Panc1 (cell line): ENCODE data around the gene SLC44A4.

ENCODE experiments used
- POLR2AphosphoS5 ChIP-seq: IDR thresholded peaks from 2 replicates; pipeline ENCODE4 v1.6.1; 2012; ENCODE audit warnings: mild to moderate bottlenecking, low read depth, low read length, moderate library complexity
- TF ChIP-seq, protein P1 (sequence below): fragments of 450-650 bp; IDR thresholded peaks from 2 replicates; pipeline ENCODE4 v1.5.1; 2017; ENCODE audit warnings: mild to moderate bottlenecking
- TF ChIP-seq, protein P2 (sequence below), 2 experiments: IDR thresholded peaks; 2 replicates each; pipeline ENCODE4 v1.6.1; 2011 to 2012; ENCODE audit warnings: low read depth in 2 of 2, control low read depth in 1 of 2, low read length in 1 of 2, mild to moderate bottlenecking in 1 of 2, moderate library complexity in 1 of 2; ENCODE audit not compliant: insufficient read depth in 1 of 2

DNA sequence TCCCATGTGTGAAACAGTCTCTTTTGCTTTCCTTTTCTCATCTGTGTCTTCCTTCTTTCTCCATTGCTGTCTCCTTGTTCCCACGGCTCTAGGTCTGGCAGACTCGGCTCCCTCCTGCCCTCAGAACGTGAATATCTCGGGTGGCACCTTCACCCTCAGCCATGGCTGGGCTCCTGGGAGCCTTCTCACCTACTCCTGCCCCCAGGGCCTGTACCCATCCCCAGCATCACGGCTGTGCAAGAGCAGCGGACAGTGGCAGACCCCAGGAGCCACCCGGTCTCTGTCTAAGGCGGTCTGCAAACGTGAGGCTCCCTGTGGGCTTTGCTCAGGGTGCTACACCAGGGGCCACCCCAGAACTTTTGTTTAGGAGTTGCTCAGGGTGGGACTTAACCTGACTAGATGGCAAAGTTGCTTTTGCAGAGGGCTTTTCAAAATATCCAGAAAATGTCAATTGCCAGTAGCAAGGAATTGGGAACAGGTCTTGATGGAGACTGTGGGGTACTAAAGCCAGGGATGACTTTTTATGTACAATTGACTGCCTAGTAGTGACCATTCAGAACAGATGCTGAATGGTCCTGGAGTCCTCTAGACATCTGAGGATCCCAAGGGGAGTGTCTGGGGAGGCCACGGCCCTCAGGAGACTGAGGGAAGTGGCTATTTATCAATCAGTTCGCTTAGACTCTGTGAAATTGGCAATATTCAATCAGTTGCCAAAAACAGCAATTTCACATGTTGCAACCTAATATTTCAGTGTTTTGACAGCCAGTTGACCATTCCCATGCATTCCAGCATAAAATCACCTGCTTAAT, 49.3 kb upstream of the SLC44A4 start:
- no peak for TF ChIP-seq POLR2AphosphoS5
- TF ChIP-seq, protein P1, sequence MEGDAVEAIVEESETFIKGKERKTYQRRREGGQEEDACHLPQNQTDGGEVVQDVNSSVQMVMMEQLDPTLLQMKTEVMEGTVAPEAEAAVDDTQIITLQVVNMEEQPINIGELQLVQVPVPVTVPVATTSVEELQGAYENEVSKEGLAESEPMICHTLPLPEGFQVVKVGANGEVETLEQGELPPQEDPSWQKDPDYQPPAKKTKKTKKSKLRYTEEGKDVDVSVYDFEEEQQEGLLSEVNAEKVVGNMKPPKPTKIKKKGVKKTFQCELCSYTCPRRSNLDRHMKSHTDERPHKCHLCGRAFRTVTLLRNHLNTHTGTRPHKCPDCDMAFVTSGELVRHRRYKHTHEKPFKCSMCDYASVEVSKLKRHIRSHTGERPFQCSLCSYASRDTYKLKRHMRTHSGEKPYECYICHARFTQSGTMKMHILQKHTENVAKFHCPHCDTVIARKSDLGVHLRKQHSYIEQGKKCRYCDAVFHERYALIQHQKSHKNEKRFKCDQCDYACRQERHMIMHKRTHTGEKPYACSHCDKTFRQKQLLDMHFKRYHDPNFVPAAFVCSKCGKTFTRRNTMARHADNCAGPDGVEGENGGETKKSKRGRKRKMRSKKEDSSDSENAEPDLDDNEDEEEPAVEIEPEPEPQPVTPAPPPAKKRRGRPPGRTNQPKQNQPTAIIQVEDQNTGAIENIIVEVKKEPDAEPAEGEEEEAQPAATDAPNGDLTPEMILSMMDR, result no peak
- TF ChIP-seq, protein P2, sequence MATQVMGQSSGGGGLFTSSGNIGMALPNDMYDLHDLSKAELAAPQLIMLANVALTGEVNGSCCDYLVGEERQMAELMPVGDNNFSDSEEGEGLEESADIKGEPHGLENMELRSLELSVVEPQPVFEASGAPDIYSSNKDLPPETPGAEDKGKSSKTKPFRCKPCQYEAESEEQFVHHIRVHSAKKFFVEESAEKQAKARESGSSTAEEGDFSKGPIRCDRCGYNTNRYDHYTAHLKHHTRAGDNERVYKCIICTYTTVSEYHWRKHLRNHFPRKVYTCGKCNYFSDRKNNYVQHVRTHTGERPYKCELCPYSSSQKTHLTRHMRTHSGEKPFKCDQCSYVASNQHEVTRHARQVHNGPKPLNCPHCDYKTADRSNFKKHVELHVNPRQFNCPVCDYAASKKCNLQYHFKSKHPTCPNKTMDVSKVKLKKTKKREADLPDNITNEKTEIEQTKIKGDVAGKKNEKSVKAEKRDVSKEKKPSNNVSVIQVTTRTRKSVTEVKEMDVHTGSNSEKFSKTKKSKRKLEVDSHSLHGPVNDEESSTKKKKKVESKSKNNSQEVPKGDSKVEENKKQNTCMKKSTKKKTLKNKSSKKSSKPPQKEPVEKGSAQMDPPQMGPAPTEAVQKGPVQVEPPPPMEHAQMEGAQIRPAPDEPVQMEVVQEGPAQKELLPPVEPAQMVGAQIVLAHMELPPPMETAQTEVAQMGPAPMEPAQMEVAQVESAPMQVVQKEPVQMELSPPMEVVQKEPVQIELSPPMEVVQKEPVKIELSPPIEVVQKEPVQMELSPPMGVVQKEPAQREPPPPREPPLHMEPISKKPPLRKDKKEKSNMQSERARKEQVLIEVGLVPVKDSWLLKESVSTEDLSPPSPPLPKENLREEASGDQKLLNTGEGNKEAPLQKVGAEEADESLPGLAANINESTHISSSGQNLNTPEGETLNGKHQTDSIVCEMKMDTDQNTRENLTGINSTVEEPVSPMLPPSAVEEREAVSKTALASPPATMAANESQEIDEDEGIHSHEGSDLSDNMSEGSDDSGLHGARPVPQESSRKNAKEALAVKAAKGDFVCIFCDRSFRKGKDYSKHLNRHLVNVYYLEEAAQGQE (IDR thresholded peaks at IDR 0.05; ENCODE audit: insufficient read depth in 1 of 2, low read depth in 2 of 2, low read length in 1 of 2), result no peak
